AG04449 (cell line): ENCODE data around the gene ARMC12.
"Not testable (repeated sequence)": the region's sequence is repeated elsewhere in the genome, so short reads cannot be mapped to it uniquely, and the experiment has no call there.

Experiments used
- CTCF ChIA-PET: fragments of 350-600 bp; formaldehyde crosslinking; extraction: SDS; loops from one replicate; lab custom pipeline; 2021; ENCODE audit warnings: antibody characterized with exemption; lab: Yijun Ruan, JAX
- POLR2A ChIA-PET: fragments of 400-600, 350-600 bp; formaldehyde crosslinking; extraction: SDS; loops from one replicate; lab custom pipeline; 2020; ENCODE audit warnings: antibody characterized with exemption, inconsistent platforms; lab: Yijun Ruan, JAX
- DNase-seq: peaks from one replicate; pipeline ENCODE4 v3.0.0-alpha.2; 2010; ENCODE audit warnings: low read depth, low spot score
- H3K4me3 ChIP-seq: 2 replicates; pipeline ENCODE4 v1.5.1; 2011; ENCODE audit warnings: low read depth, mild to moderate bottlenecking, control low read depth, low read length
- CTCF ChIP-seq: IDR thresholded peaks from one replicate; pipeline ENCODE4 v1.5.1; 2011; ENCODE audit warnings: mild to moderate bottlenecking, moderate library complexity, low read length, control low read depth, inconsistent platforms; ENCODE audit not compliant: insufficient read depth; ENCODE audit errors: missing control alignments

ARMC12 gene

GRCh38 chr6:35730745-35731413, 6.0 kb upstream of the ARMC12 start:
- POLR2A ChIA-PET = interaction anchor here (1.4 kb wide), 1 partner anchor 140 kb away, joined by 4 read pairs; no protein-coding TSS in a partner anchor
- DNase-seq = no peak
- CTCF ChIA-PET = interaction anchor here (1.8 to 4.0 kb wide), 2 partner anchors 147 to 208 kb away, joined by 14 to 40 read pairs; no protein-coding TSS in a partner anchor
- peak overlapping the region; percentile 65 for H3K4me3 ChIP-seq
- TF ChIP-seq CTCF = no peak

GRCh38 chr6:35731414-35731735, 5.5 kb upstream of the ARMC12 start:
- peak overlapping the region; percentile 65 for H3K4me3 ChIP-seq
- POLR2A ChIA-PET = interaction anchor here (1.4 kb wide), 1 partner anchor 140 kb away, joined by 4 read pairs; no protein-coding TSS in a partner anchor
- DNase-seq = no peak
- no peak for TF ChIP-seq CTCF
- CTCF ChIA-PET = interaction anchor here (1.8 to 4.0 kb wide), 2 partner anchors 147 to 209 kb away, joined by 14 to 40 read pairs; no protein-coding TSS in a partner anchor

- no peak for TF ChIP-seq CTCF
- peak; percentile 29 for DNase-seq
- CTCF ChIA-PET = interaction anchor here (0.7 to 4.0 kb wide), 6 partner anchors 10 to 209 kb away, joined by 3 to 40 read pairs (median 3); no protein-coding TSS in a partner anchor
- H3K4me3 ChIP-seq = peak overlapping the region; percentile 65
- POLR2A ChIA-PET = interaction anchor here (1.4 kb wide), 1 partner anchor 141 kb away, joined by 4 read pairs; no protein-coding TSS in a partner anchor
Observed at GRCh38 chr6:35731736-35732532, 4.9 kb upstream of the ARMC12 start.

GRCh38 chr6:35733633-35734032, 3.2 kb upstream of the ARMC12 start:
- TF ChIP-seq CTCF = no peak
- POLR2A ChIA-PET = no interaction called here
- CTCF ChIA-PET = interaction anchor here (0.5 to 4.0 kb wide), 14 partner anchors 10 to 217 kb away, joined by 3 to 49 read pairs (median 3); no protein-coding TSS in a partner anchor

GRCh38 chr6:35734319-35734718, 2.5 kb upstream of the ARMC12 start:
- POLR2A ChIA-PET, H3K4me3 ChIP-seq, DNase-seq: not testable (repeated sequence)
- CTCF ChIA-PET = interaction anchor here (1.0 to 4.0 kb wide), 11 partner anchors 10 to 218 kb away, joined by 3 to 49 read pairs (median 3); no protein-coding TSS in a partner anchor

More at GRCh38 chr6:35733633-35734032, 3.2 kb upstream of the ARMC12 start:
- DNase-seq = no peak
- H3K4me3 ChIP-seq = no peak overlapping the region

GRCh38 chr6:35735452-35735851, 1.4 kb upstream of the ARMC12 start:
- H3K4me3 ChIP-seq = no peak overlapping the region
- ChIA-PET CTCF (interaction anchor here (1.0 to 6.1 kb wide), 30 partner anchors 8 to 264 kb away, joined by 3 to 524 read pairs (median 5); partner anchors contain the start of gene TULP1), POLR2A (no interaction called here)
- DNase-seq = no peak
- TF ChIP-seq CTCF = no peak
